ENCODE results near the gene RAB3GAP1.

DNA sequence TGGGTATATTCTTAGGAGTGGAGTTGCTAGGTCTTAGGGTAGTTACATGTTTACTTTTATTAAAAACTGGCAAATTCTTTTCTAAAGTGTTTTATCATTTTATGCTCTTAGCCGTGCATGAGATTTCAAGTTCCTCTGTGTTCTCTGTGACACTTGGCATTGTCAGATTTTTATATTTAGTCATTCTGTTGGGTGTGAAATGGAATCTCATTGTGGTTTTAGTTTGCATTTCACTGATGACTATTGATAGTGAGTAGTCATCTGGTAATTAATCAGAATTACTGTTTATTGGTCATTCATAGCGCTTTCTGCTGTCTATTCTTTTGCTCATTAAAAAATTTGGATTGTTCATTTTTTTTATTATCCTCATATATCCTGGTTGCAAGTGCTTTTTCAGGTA is 34.1 kb downstream of the RAB3GAP1 start:
- TF ChIP-seq, protein P1, sequence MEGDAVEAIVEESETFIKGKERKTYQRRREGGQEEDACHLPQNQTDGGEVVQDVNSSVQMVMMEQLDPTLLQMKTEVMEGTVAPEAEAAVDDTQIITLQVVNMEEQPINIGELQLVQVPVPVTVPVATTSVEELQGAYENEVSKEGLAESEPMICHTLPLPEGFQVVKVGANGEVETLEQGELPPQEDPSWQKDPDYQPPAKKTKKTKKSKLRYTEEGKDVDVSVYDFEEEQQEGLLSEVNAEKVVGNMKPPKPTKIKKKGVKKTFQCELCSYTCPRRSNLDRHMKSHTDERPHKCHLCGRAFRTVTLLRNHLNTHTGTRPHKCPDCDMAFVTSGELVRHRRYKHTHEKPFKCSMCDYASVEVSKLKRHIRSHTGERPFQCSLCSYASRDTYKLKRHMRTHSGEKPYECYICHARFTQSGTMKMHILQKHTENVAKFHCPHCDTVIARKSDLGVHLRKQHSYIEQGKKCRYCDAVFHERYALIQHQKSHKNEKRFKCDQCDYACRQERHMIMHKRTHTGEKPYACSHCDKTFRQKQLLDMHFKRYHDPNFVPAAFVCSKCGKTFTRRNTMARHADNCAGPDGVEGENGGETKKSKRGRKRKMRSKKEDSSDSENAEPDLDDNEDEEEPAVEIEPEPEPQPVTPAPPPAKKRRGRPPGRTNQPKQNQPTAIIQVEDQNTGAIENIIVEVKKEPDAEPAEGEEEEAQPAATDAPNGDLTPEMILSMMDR (IDR thresholded peaks at IDR 0.05; ENCODE audit: borderline replicate concordance, extremely low read depth, low read length, poor library complexity, severe bottlenecking) = no peak
- no peak for TF ChIP-seq EZH2 (IDR thresholded peaks at IDR 0.05; ENCODE audit: borderline replicate concordance, low read depth, low read length, severe bottlenecking)

All from DND-41 (cell line).